Neural progenitor cell (in vitro differentiated cells): Measurements from ENCODE around the gene POLE. TPM values are rescaled to one million over a fixed set of nuclear protein-coding genes. Genes with fewer than 3 reads are reported as not detected.

Source experiments
- DNase-seq: peaks from one replicate; pipeline ENCODE4 v3.0.0-alpha.2; 2016; ENCODE audit warnings: low spot score
- H2AFZ ChIP-seq: fragments of 200-600 bp; sonication (generic); replicated peaks from 2 replicates; pipeline ENCODE4 v1.6.1; 2016; ENCODE audit warnings: antibody characterized with exemption
- H3F3A ChIP-seq: fragments of 200-600 bp; sonication (generic); 2 replicates; pipeline ENCODE4 v1.6.1; 2016; ENCODE audit warnings: antibody characterized with exemption, low read depth
- H3K27ac ChIP-seq: fragments of 200-600 bp; sonication (generic); 2 replicates; pipeline ENCODE4 v1.5.1; 2016; ENCODE audit warnings: mild to moderate bottlenecking
- H3K27me3 ChIP-seq: fragments of 200-600 bp; sonication (generic); 2 replicates; pipeline ENCODE4 v1.6.1; 2016; ENCODE audit warnings: mild to moderate bottlenecking, moderate library complexity
- H3K36me3 ChIP-seq: fragments of 200-600 bp; sonication (generic); 2 replicates; pipeline ENCODE4 v1.5.1; 2016
- H3K4me1 ChIP-seq: fragments of 200-600 bp; sonication (generic); 2 replicates; pipeline ENCODE4 v1.6.1; 2016; ENCODE audit warnings: mixed run types
- H3K4me2 ChIP-seq: fragments of 200-600 bp; sonication (generic); 2 replicates; pipeline ENCODE4 v1.6.1; 2016
- H3K4me3 ChIP-seq: fragments of 200-600 bp; sonication (generic); 2 replicates; pipeline ENCODE4 v1.5.1; 2016
- H3K79me2 ChIP-seq: fragments of 200-600 bp; sonication (generic); 2 replicates; pipeline ENCODE4 v1.6.1; 2016; ENCODE audit warnings: low read depth
- H3K9ac ChIP-seq: fragments of 200-600 bp; sonication (generic); 2 replicates; pipeline ENCODE4 v1.6.1; 2016
- H3K9me3 ChIP-seq: fragments of 200-600 bp; sonication (generic); 2 replicates; pipeline ENCODE4 v1.5.1; 2016; ENCODE audit warnings: low read depth
- H4K20me1 ChIP-seq: fragments of 200-600 bp; sonication (generic); 2 replicates; pipeline ENCODE4 v1.6.1; 2016; ENCODE audit warnings: low read depth
- H3K27ac Mint-ChIP-seq: 3 replicates; pipeline ENCODE4 v1.8.0; 2021; ENCODE audit warnings: mixed read lengths
- H3K27me3 Mint-ChIP-seq: 2 replicates; pipeline ENCODE4 v1.8.0; 2022; ENCODE audit warnings: low read depth, mild to moderate bottlenecking, inconsistent platforms, moderate library complexity, mixed read lengths; ENCODE audit not compliant: insufficient read depth
- H3K36me3 Mint-ChIP-seq: 3 replicates; pipeline ENCODE4 v1.8.0; 2021; ENCODE audit warnings: mixed read lengths
- H3K4me1 Mint-ChIP-seq: 3 replicates; pipeline ENCODE4 v1.8.0; 2021; ENCODE audit warnings: mixed read lengths
- H3K4me3 Mint-ChIP-seq: 3 replicates; pipeline ENCODE4 v1.8.0; 2021; ENCODE audit warnings: mild to moderate bottlenecking, moderate library complexity, mixed read lengths
- H3K9me3 Mint-ChIP-seq: 3 replicates; pipeline ENCODE4 v1.8.0; 2020; ENCODE audit warnings: mixed read lengths
- EZH2 ChIP-seq: fragments of 200-600 bp; sonication (generic); IDR thresholded peaks from 2 replicates; pipeline ENCODE4 v1.6.1; 2017; ENCODE audit warnings: antibody characterized with exemption, mild to moderate bottlenecking, moderate library complexity
- EZH2phosphoT487 ChIP-seq: fragments of 200-600 bp; sonication (generic); IDR thresholded peaks from 2 replicates; pipeline ENCODE4 v1.6.1; 2017; ENCODE audit warnings: antibody characterized with exemption
- total RNA-seq: library from RNA; depleted of rRNA; stranded (reverse); fragments of >200 nt; gene quantifications from 2 replicates; pipeline ENCODE4 v1.2.3, GENCODE V29; 2015; ENCODE audit warnings: low replicate concordance
- TF ChIP-seq, protein P1 (sequence below): fragments of 200-600 bp; sonication (generic); IDR thresholded peaks from 2 replicates; pipeline ENCODE4 v1.5.1; 2017; ENCODE audit warnings: antibody characterized with exemption, mild to moderate bottlenecking

Gene POLE
- total RNA-seq, 1 donor from 2014 or later: 46.8 TPM

GRCh38 chr12:132631666-132632065 lies 55.5 kb downstream of the POLE start:
- DNase-seq: no peak
- Histone ChIP-seq H3F3A (no peaks in the 10 kb centered on the region), H3K9me3 (no peaks in the 10 kb centered on the region), H3K9ac (no peak overlapping the region), H3K79me2 (no peaks in the 10 kb centered on the region), H3K27ac (no peak overlapping the region), H4K20me1 (no peaks in the 10 kb centered on the region), H2AFZ (no peak overlapping the region), H3K36me3 (no peaks in the 10 kb centered on the region), H3K4me1 (no peaks in the 10 kb centered on the region), H3K27me3 (no peaks in the 10 kb centered on the region), H3K4me2 (no peak overlapping the region), H3K4me3 (no peak overlapping the region)
- Mint-ChIP-seq H3K9me3 (no peaks in the 10 kb centered on the region), H3K36me3 (peaks cover 57% of the 10 kb centered on the region), H3K4me3 (no peak overlapping the region), H3K27ac (no peak overlapping the region), H3K4me1 (peaks cover 3% of the 10 kb centered on the region), H3K27me3 (peaks cover 4% of the 10 kb centered on the region)
- no peak for TF ChIP-seq EZH2
- no peak for TF ChIP-seq EZH2phosphoT487
- TF ChIP-seq, protein P1, sequence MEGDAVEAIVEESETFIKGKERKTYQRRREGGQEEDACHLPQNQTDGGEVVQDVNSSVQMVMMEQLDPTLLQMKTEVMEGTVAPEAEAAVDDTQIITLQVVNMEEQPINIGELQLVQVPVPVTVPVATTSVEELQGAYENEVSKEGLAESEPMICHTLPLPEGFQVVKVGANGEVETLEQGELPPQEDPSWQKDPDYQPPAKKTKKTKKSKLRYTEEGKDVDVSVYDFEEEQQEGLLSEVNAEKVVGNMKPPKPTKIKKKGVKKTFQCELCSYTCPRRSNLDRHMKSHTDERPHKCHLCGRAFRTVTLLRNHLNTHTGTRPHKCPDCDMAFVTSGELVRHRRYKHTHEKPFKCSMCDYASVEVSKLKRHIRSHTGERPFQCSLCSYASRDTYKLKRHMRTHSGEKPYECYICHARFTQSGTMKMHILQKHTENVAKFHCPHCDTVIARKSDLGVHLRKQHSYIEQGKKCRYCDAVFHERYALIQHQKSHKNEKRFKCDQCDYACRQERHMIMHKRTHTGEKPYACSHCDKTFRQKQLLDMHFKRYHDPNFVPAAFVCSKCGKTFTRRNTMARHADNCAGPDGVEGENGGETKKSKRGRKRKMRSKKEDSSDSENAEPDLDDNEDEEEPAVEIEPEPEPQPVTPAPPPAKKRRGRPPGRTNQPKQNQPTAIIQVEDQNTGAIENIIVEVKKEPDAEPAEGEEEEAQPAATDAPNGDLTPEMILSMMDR: no peak

DNA sequence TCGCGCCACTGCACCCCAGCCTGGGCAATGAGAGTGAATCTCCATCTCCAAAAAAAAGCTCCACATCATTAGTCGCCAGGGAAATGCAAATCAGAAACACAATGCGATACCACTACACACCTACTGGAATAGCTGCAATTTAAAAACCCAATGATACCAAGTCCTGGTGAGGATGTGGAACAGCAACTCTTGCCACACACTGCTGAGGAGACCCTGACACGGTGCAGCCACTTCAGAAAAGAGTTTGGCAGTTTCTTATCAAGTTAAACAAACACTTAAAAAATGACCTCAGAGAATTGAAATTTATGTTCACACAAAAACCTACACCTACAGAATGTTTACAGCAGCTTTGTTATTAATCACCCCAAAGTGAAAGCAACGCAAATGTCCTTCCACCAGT lies 56.5 kb downstream of the POLE start:
- Mint-ChIP-seq H3K4me3 (no peak overlapping the region), H3K36me3 (peaks cover 54% of the 10 kb centered on the region), H3K4me1 (peaks cover 3% of the 10 kb centered on the region), H3K27me3 (peaks cover 4% of the 10 kb centered on the region), H3K27ac (no peak overlapping the region), H3K9me3 (no peaks in the 10 kb centered on the region)
- Histone ChIP-seq H4K20me1 (no peaks in the 10 kb centered on the region), H2AFZ (no peak overlapping the region), H3K27ac (no peak overlapping the region), H3F3A (no peaks in the 10 kb centered on the region), H3K79me2 (no peaks in the 10 kb centered on the region), H3K4me2 (no peak overlapping the region), H3K36me3 (no peaks in the 10 kb centered on the region), H3K9ac (no peak overlapping the region), H3K4me1 (no peaks in the 10 kb centered on the region), H3K9me3 (no peaks in the 10 kb centered on the region), H3K27me3 (no peaks in the 10 kb centered on the region), H3K4me3 (no peak overlapping the region)
- TF ChIP-seq EZH2phosphoT487 (no peak), EZH2 (no peak)
- TF ChIP-seq, protein P1: no peak
- no peak for DNase-seq

- Histone ChIP-seq H3K79me2 (no peaks in the 10 kb centered on the region), H3K9me3 (no peaks in the 10 kb centered on the region), H3K27me3 (no peaks in the 10 kb centered on the region), H3K4me3 (no peak overlapping the region), H3K9ac (no peak overlapping the region), H4K20me1 (no peaks in the 10 kb centered on the region), H3K27ac (no peak overlapping the region), H3K4me2 (no peak overlapping the region), H3K36me3 (no peaks in the 10 kb centered on the region), H3F3A (no peaks in the 10 kb centered on the region), H3K4me1 (no peaks in the 10 kb centered on the region), H2AFZ (no peak overlapping the region)
- TF ChIP-seq EZH2 (no peak), EZH2phosphoT487 (no peak)
- TF ChIP-seq, protein P1: no peak
- Mint-ChIP-seq H3K4me1 (no peaks in the 10 kb centered on the region), H3K27me3 (peaks cover 2% of the 10 kb centered on the region), H3K4me3 (peak overlapping the region; percentile 50), H3K9me3 (no peaks in the 10 kb centered on the region), H3K36me3 (peaks cover 41% of the 10 kb centered on the region), H3K27ac (no peak overlapping the region)
- DNase-seq: no peak
Observed at GRCh38 chr12:132629330-132629729, 57.8 kb downstream of the POLE start.
